ENCODE measurements around the gene TMCO4.

Gene TMCO4

DNA sequence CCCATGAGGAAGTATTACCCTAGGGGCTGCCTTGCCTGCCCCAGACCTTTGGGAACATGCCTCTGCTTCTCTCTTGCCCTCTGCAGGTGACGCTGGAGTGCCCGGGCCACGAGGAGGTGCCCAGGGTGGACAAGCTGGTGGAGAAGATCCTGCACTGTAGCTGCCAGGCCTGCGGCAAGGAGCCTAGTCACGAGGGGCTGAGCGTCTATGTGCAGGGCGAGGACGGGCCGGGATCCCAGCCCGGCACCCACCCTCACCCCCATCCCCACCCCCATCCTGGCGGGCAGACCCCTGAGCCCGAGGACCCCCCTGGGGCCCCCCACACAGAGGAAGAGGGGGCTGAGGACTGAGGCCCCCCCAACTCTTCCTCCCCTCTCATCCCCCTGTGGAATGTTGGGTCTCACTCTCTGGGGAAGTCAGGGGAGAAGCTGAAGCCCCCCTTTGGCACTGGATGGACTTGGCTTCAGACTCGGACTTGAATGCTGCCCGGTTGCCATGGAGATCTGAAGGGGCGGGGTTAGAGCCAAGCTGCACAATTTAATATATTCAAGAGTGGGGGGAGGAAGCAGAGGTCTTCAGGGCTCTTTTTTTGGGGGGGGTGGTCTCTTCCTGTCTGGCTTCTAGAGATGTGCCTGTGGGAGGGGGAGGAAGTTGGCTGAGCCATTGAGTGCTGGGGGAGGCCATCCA is 142.8 kb downstream of the TMCO4 start:
- Mint-ChIP-seq H3K9me3 (no peaks in the 10 kb centered on the region), H3K4me1 (peaks cover 10% of the 10 kb centered on the region), H3K36me3 (no peaks in the 10 kb centered on the region), H3K27me3 (peaks cover 10% of the 10 kb centered on the region), H3K27ac (no peak overlapping the region), H3K4me3 (no peak overlapping the region)
- ATAC-seq (ENCODE audit: low read depth) (no peak), DNase-seq (ENCODE audit: low spot score in 2 of 2) (no peak)

DNA sequence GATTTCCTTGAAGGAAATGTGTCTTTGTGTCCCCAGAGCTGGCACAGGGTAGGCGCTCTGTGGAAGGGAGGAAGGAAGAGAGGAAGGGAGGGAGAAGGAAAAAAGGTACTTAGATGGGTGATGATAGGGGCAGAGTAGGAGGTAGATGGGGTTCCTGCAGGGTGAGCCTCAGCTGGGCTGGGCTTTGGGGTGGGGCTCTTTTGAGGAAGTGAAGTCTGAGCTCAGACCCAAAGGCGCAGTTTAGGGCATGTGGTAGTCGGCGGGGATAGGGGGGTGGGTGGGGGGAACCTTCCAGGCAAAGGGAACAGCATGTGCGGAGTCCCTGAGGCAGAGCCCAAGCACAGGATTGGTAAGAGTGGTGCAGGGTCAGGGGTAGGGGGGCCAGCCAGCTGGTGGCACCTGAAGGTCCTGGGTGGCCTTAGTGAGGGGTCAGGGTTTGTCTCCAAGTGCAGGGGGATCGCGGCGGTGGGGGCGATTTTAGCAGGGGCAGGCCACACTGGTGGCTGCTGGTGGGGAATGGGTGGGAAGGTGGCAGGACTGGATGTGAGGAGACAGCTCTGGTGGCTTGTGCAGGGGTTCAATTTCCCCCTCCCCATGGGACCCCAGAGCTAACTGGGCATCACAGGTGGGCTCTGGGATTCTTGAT is 143.5 kb downstream of the TMCO4 start:
- Mint-ChIP-seq H3K27ac (no peak overlapping the region), H3K27me3 (peaks cover 11% of the 10 kb centered on the region), H3K9me3 (no peaks in the 10 kb centered on the region), H3K4me3 (no peak overlapping the region), H3K36me3 (no peaks in the 10 kb centered on the region), H3K4me1 (peaks cover 13% of the 10 kb centered on the region)
- ATAC-seq (ENCODE audit: low read depth), result peak; percentile 43
- DNase-seq (ENCODE audit: low spot score in 2 of 2), result no peak

DNA sequence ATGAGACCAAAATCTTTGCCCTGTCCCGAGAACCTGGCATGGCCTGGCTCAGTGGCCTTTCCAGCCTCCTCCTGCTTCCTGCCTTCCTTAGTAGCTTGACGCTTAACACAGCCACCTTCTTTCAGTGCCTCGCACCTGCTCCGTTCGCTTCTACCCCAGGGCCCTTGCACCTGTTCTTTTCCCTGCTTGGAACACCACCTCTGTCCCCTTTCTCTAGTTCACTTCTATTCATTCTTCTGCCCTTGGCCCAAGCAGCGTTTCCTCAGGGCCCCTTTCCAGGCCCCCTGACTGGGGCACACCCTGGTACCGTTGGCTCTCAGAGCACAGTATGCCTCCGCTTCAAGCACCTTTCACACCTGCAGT is 144.0 kb downstream of the TMCO4 start:
- ATAC-seq (ENCODE audit: low read depth) (no peak), DNase-seq (ENCODE audit: low spot score in 2 of 2) (no peak)
- Mint-ChIP-seq H3K27ac (no peak overlapping the region), H3K27me3 (peaks cover 12% of the 10 kb centered on the region), H3K4me1 (peaks cover 14% of the 10 kb centered on the region), H3K4me3 (no peak overlapping the region), H3K9me3 (no peaks in the 10 kb centered on the region), H3K36me3 (no peaks in the 10 kb centered on the region)

DNA sequence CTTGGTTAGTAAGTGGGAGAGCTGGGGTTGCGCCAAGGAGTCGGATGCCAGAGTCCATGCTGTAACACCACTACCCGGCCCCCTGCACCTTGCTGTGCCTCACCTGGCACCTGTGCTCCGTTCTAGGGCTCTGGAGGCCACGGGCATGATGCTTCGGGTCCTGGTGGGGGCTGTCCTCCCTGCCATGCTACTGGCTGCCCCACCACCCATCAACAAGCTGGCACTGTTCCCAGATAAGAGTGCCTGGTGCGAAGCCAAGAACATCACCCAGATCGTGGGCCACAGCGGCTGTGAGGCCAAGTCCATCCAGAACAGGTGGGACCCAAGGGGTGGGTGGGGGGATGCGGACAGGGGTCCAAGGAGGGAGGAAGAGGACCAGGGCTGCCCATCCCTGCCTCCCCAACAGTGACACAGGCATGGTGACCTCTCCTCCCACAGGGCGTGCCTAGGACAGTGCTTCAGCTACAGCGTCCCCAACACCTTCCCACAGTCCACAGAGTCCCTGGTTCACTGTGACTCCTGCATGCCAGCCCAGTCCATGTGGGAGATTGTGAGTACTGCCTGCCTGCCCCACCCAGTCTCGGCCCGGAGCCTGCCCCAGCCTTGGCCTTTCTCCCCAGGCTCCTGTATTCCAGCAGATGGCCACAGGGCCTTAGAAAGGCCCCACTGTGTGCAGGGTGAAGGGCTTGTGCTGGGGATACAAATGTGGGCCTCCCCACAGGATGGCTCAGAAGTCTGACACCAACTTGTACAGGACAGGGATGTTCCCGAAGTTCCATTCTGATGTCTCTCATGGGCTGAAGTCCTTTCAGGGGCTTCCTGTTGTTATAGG is 144.6 kb downstream of the TMCO4 start:
- ATAC-seq (ENCODE audit: low read depth), result no peak
- H3K36me3 Mint-ChIP-seq, result no peaks in the 10 kb centered on the region
- H3K9me3 Mint-ChIP-seq, result no peaks in the 10 kb centered on the region
- peaks cover 12% of the 10 kb centered on the region for H3K27me3 Mint-ChIP-seq
- H3K4me1 Mint-ChIP-seq, result peaks cover 14% of the 10 kb centered on the region
- DNase-seq (ENCODE audit: low spot score in 2 of 2), result no peak
- H3K27ac Mint-ChIP-seq, result no peak overlapping the region
- H3K4me3 Mint-ChIP-seq, result no peak overlapping the region

DNA sequence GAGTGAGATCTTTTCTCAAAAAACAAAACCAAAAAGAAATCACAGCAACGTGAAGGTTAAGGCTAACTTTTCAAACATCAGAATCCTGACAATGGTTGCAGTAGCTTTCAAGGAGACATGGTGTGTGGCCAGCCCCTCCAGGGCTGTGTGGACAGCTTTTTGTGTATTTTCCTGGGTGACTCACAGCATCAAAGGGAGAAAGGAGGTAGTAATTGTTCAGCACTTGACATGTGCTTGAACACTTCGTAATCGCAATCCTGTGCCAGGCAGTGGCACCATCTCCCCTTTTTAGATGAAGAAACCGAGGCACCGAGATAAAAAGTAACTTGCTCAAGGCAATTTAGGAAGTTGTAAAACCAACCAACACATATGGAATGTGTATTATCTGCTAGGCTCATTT is 145.3 kb downstream of the TMCO4 start:
- Mint-ChIP-seq H3K36me3 (no peaks in the 10 kb centered on the region), H3K4me1 (peaks cover 11% of the 10 kb centered on the region), H3K27me3 (peaks cover 15% of the 10 kb centered on the region), H3K27ac (no peak overlapping the region), H3K9me3 (no peaks in the 10 kb centered on the region), H3K4me3 (no peak overlapping the region)
- ATAC-seq (ENCODE audit: low read depth), result no peak
- no peak for DNase-seq (ENCODE audit: low spot score in 2 of 2)

DNA sequence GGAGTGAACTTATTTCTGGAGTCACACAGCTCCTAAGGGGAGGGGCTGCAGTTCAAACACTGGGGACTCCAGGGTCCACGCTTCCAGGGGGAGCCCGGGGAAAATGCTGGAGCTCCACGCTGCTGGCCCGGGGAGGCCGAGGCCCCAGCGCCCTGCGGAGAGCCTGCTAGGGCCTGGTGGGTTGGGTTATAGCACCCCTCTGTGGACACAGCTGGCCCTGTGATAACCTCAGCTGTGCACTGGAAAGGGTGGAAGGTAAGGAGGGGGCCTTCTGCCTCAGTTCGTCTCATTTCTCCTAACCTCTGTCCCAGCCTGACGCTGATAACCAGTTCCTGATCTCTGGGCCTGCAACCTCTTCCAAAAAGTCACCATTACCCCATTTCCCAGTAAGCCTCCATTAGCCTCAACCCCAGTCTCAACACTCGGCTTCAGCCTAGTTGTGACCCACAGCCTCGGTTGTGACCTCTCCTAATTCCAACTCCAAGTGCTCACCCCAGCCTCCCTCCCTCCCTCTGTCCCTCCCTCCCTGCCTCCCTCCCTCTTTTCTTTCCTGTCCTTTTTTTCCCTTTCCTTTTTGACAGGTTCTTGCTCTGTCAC is 148.5 kb downstream of the TMCO4 start:
- H3K36me3 Mint-ChIP-seq, result no peaks in the 10 kb centered on the region
- no peaks in the 10 kb centered on the region for H3K9me3 Mint-ChIP-seq
- peaks cover 15% of the 10 kb centered on the region for H3K4me1 Mint-ChIP-seq
- no peak overlapping the region for H3K4me3 Mint-ChIP-seq
- peaks cover 13% of the 10 kb centered on the region for H3K27me3 Mint-ChIP-seq
- ATAC-seq (ENCODE audit: low read depth) (peak; percentile 64), DNase-seq (ENCODE audit: low spot score in 2 of 2) (no peak)
- no peak overlapping the region for H3K27ac Mint-ChIP-seq

DNA sequence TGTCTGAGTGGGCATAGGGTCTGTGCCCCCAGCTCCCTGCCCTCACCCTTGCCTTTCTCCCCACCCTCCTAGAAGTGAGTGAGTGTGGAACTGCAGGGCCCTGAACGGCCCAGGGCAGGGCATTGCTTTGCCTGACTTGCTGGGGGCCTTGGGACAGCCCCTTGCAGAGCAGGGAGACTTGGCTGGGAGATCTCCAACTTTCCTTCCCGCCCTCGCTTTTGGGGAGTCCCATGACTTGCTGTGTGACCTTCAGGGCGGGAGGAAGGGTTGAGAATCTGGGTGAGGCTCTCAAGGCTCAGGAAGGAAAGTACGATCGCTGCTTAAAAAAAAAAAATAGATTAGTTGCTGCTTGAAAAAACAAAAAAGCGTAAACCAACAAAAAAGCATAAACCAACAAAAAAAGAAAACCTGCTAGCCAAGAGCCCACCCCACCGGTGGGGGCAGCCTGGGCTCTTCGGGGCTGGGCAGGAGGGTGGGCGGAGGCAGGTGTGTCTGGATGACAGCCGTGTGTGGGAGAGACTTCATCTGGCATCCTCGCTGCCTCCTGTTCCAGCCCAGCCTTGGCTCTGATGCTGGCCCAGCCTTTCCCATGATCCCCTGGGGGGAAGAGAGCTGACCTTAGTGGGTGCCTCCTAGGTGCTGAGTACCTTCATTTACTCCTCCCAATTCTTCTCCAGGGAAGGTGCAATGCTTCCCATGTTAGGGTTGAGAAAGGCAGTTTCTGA is 149.1 kb downstream of the TMCO4 start:
- Mint-ChIP-seq H3K27ac (no peak overlapping the region), H3K27me3 (peaks cover 11% of the 10 kb centered on the region), H3K9me3 (no peaks in the 10 kb centered on the region), H3K36me3 (no peaks in the 10 kb centered on the region), H3K4me3 (no peak overlapping the region), H3K4me1 (peaks cover 10% of the 10 kb centered on the region)
- DNase-seq (ENCODE audit: low spot score in 2 of 2) (no peak), ATAC-seq (ENCODE audit: low read depth) (no peak)

DNA sequence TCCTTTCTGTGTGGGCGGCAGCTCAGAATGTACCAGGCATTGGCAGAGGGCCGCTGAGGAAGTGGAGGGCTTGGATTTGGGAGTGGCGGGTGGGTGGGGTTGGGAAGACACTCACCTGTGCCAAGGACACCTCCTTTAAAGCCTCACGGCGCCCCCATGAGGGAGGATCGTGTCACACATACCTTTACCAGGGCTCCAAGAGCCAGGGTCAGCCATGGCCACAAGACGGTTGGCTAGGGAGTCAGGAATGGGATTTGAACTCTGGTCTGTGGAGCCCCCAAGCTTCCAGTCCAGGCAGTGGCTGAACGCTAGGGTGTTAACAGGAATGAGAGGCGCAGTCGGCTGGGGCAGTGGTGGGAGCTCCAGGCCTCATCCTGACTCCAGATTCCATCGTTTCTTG is 151.0 kb downstream of the TMCO4 start:
- H3K4me1 Mint-ChIP-seq, result peaks cover 14% of the 10 kb centered on the region

DNA sequence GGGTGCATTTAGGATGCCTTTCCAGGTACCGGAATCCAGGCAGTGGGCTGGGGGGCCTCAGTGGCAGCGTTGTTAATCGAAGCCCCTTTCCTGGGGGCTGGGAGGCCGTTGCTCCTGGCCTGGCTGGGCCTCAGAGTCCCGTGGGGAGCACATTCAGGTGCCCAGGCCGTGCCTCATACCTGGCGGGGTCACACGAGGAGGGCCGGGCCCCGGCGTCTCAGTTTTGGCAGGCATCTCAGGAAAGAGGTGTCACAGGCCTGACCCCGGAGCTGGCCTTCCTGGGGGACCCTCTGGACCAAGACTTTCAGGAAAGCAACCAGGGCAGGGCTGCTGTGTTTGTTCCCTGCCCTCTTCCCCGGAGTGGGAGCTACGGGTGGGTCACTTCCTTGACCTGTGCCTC is 151.5 kb downstream of the TMCO4 start:
- Mint-ChIP-seq H3K4me1 (peaks cover 17% of the 10 kb centered on the region), H3K27ac (no peak overlapping the region), H3K9me3 (no peaks in the 10 kb centered on the region), H3K36me3 (peaks cover 3% of the 10 kb centered on the region), H3K4me3 (no peak overlapping the region), H3K27me3 (peaks cover 14% of the 10 kb centered on the region)
- no peak for DNase-seq (ENCODE audit: low spot score in 2 of 2)
- no peak for ATAC-seq (ENCODE audit: low read depth)

More for the DNA sequence above, 151.0 kb downstream of the TMCO4 start:
- Mint-ChIP-seq H3K36me3 (peaks cover 3% of the 10 kb centered on the region), H3K4me3 (no peak overlapping the region), H3K27ac (no peak overlapping the region), H3K27me3 (peaks cover 14% of the 10 kb centered on the region), H3K9me3 (no peaks in the 10 kb centered on the region)
- no peak for DNase-seq (ENCODE audit: low spot score in 2 of 2)
- ATAC-seq (ENCODE audit: low read depth), result no peak

DNA sequence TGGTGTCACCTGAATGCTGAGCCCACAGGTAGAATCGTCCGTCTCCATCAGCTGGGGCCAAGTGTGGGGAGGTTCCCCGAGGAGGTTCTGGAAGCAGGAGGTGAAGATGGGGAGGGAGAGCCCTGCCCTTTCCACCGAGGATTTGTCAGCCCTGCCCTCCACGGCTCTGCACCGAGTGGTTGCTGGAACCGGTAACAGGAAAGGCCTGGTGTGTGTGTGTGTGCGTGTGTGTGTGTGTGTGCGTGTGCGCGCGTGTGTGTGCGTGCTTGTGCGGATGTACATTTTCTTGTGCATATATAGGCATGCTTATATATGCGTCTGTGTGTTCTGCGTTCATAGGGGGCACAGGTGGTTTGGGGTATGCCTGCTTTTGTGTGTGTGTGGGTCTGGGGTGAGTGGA is 152.1 kb downstream of the TMCO4 start:
- Mint-ChIP-seq H3K27ac (no peak overlapping the region), H3K9me3 (no peaks in the 10 kb centered on the region), H3K4me1 (peaks cover 17% of the 10 kb centered on the region), H3K36me3 (peaks cover 3% of the 10 kb centered on the region), H3K4me3 (no peak overlapping the region), H3K27me3 (peaks cover 18% of the 10 kb centered on the region)
- no peak for ATAC-seq (ENCODE audit: low read depth)
- DNase-seq (ENCODE audit: low spot score in 2 of 2), result no peak

DNA sequence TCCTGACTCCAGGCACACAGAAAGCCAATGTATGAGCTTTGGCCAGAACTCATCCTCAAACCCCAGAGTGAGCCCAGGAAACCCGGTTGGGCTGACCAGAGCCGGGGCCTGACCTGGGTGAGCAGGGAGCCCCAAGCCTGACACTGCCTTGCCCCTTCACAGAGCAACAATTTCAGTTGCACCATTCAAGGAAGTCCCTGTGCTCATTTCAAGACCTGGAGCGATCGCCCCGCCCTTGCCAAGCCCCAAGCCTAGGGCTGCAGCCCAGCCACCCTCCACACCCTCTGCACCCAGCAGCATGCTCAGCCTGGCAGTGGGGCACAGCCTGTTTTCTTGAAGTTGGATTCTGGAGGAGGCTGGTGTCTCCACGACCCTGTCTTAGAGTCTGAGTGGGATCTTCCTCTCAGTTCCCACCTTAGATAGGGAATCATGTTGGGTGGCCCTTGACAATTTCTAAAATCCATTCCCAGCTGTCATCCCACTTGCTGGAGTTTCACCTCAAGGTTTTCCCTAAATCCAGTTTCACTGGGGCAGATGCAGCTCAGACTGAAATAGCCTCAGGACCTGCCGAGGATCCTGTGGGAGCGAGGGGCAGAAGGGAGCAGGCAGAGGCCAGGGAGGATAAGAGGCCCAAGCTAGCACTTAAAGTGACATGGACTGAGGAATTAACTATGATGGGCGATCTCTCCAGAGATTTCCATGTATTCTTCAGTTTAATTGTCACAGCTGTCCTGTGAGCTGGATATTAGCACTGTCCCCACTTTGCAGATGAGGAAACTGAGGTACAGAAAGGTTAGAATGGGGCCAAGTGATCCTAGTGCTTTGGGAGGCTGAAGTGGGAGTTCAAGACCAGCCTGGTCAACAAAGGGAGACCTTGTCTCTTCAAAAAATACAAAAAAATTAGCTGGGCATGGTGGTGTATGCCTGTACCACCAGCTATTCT is 153.1 kb downstream of the TMCO4 start:
- Mint-ChIP-seq H3K36me3 (peaks cover 3% of the 10 kb centered on the region), H3K4me1 (peaks cover 17% of the 10 kb centered on the region), H3K27ac (no peak overlapping the region), H3K9me3 (no peaks in the 10 kb centered on the region), H3K27me3 (peaks cover 18% of the 10 kb centered on the region), H3K4me3 (no peak overlapping the region)
- ATAC-seq (ENCODE audit: low read depth) (no peak), DNase-seq (ENCODE audit: low spot score in 2 of 2) (no peak)

DNA sequence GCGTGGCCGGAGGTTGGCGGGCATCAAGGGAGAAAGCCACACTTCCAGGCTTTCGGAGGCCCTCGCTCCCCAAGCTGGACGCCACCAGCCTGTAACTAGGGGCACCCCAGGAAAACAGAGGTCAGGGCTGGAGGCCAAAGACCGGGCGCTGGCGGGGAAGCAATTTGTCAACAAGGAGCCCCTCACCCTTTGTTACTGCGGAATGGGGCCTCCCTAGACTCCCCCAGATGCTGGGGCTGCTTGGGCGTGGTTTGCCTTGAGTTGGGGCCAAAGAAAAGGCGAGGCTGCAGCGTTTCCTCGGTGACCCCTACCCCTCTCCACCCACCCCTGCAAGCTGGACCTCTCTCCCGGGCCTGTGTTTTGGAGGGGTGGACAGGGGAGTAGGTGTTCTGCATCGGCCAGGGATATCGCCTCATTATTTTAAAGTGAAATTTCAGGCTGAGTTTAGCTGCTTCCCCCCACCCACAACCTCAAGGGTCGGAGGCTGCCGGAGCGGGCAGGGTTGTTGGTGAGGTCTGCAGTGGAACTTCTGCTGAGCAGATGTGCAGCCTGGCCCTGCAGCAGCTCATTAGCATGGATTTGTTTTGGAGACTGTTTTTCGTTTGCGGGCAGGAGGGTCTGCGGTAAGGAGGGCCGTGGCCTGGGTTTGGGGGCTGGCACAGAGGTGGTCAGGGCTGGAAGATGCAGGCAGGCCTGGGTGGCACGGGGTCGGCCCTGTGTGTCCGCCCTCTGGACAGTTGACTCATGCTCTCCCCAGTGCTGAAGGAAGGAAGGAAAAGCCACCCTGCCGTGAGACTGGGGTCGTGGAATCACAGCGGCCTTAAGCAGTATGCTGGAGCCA is 154.1 kb downstream of the TMCO4 start:
- H3K36me3 Mint-ChIP-seq, result peaks cover 3% of the 10 kb centered on the region
- DNase-seq (ENCODE audit: low spot score in 2 of 2) (no peak), ATAC-seq (ENCODE audit: low read depth) (no peak)
- peaks cover 21% of the 10 kb centered on the region for H3K27me3 Mint-ChIP-seq
- H3K4me1 Mint-ChIP-seq, result peaks cover 13% of the 10 kb centered on the region
- H3K9me3 Mint-ChIP-seq, result no peaks in the 10 kb centered on the region
- no peak overlapping the region for H3K4me3 Mint-ChIP-seq
- H3K27ac Mint-ChIP-seq, result no peak overlapping the region
